HuH-7 (cell line): ENCODE data around the gene CHI3L1.

ENCODE experiments used
- DNase-seq: peaks from one replicate; pipeline ENCODE4 v3.0.0; 2011; ENCODE audit warnings: low spot score

CHI3L1 gene

GRCh38 chr1:203206129-203206687, 19.7 kb upstream of the CHI3L1 start:
- no peak for DNase-seq

GRCh38 chr1:203204756-203205155, 18.3 kb upstream of the CHI3L1 start:
- no peak for DNase-seq

GRCh38 chr1:203202431-203203245, 16.1 kb upstream of the CHI3L1 start:
- DNase-seq, result no peak

- DNase-seq, result no peak
Observed at GRCh38 chr1:203201516-203202205, 15.2 kb upstream of the CHI3L1 start.

GRCh38 chr1:203200916-203201315, 14.4 kb upstream of the CHI3L1 start:
- DNase-seq, result no peak

- DNase-seq, result peak; percentile 34
Observed at GRCh38 chr1:203199816-203200571, 13.5 kb upstream of the CHI3L1 start.

- DNase-seq, result no peak
Observed at GRCh38 chr1:203199481-203199815, 12.9 kb upstream of the CHI3L1 start.

- DNase-seq, result no peak
Observed at GRCh38 chr1:203199002-203199401, 12.5 kb upstream of the CHI3L1 start.

- DNase-seq, result no peak
Observed at GRCh38 chr1:203197625-203198024, 11.1 kb upstream of the CHI3L1 start.

GRCh38 chr1:203196371-203196770, 9.9 kb upstream of the CHI3L1 start:
- DNase-seq, result no peak

GRCh38 chr1:203190949-203191348, 4.4 kb upstream of the CHI3L1 start:
- DNase-seq, result no peak

GRCh38 chr1:203189951-203190352, 3.4 kb upstream of the CHI3L1 start:
- no peak for DNase-seq

GRCh38 chr1:203188686-203189232, 2.3 kb upstream of the CHI3L1 start:
- peak; percentile 61 for DNase-seq

- no peak for DNase-seq
Observed at GRCh38 chr1:203187689-203188264, 1.3 kb upstream of the CHI3L1 start.

GRCh38 chr1:203187304-203187685, 791 bp upstream of the CHI3L1 start:
- DNase-seq, result no peak

GRCh38 chr1:203186091-203186445, 436 bp downstream of the CHI3L1 start:
- no peak for DNase-seq

- DNase-seq, result no peak
Observed at GRCh38 chr1:203185585-203185984, 919 bp downstream of the CHI3L1 start.

- DNase-seq, result no peak
Observed at GRCh38 chr1:203185061-203185461, 1.4 kb downstream of the CHI3L1 start.

- DNase-seq, result no peak
Observed at GRCh38 chr1:203184467-203184866, 2.0 kb downstream of the CHI3L1 start.

- DNase-seq, result no peak
Observed at GRCh38 chr1:203183828-203184227, 2.7 kb downstream of the CHI3L1 start.

GRCh38 chr1:203182387-203182953, 4.0 kb downstream of the CHI3L1 start:
- DNase-seq, result no peak
